WI38 (cell line): ENCODE data around the gene RAB11FIP2.
"Not testable (repeated sequence)": the region's sequence is repeated elsewhere in the genome, so short reads cannot be mapped to it uniquely, and the experiment has no call there.

ENCODE experiments used
- H3K4me3 ChIP-seq: 2 replicates; pipeline ENCODE4 v1.5.1; 2011; ENCODE audit warnings: low read depth, mild to moderate bottlenecking, control low read depth, low read length
- TF ChIP-seq, protein P1 (sequence below): IDR thresholded peaks from 2 replicates; pipeline ENCODE4 v1.5.1; 2012; ENCODE audit warnings: low read depth, mild to moderate bottlenecking, control low read depth, low read length

RAB11FIP2 gene, protein sequence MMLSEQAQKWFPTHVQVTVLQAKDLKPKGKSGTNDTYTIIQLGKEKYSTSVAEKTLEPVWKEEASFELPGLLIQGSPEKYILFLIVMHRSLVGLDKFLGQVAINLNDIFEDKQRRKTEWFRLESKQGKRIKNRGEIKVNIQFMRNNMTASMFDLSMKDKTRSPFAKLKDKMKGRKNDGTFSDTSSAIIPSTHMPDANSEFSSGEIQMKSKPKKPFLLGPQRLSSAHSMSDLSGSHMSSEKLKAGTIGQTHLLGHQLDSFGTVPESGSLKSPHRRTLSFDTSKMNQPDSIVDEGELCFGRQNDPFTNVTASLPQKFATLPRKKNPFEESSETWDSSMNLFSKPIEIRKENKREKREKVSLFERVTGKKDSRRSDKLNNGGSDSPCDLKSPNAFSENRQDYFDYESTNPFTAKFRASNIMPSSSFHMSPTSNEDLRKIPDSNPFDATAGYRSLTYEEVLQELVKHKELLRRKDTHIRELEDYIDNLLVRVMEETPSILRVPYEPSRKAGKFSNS

DNA sequence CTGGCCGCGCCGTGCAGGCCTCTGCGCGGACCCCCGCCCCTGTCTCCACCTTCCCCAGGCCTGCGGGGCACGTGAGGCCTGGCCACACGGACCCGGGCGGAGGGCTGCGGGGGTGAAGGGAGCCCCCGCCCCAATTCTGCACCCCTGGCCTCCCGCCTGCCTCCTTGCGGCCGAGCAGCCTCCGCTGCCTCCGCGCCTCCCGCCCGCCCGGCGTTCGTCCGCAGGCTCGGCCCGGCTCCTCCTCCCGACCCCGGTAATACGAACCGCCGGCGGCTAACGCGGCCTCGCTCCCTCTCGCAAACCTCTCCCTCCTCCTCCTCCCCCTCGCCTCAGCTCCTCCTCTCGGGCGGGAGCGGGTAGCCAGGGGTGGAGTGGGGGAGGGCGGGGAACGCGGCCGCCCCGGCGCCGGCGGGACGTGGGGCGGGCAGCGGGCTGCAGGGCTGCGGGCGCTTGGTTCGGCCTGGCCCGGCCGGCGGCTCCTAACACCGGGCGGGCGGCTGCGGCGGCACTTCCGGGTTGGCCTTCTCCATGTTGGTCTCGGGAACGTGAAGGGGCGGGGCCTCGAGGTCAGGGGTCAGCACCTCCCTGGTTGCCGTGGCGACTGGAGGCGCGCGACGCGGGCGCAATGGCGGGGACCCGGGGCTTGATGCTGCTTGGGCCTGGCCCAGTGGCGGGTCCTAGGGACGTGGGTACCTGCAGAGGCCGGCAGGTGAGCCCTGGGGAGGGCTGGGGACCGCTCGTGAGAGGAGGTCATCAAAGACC lies at the start of gene RAB11FIP2:
Gene RAB11FIP2 (minus strand): TSS at position 547 of the 762 bp plus-strand sequence. CDS start 778 bp downstream, outside the sequence.
- peak within 1 kb of the TSS; percentile 78 for H3K4me3 ChIP-seq
- TF ChIP-seq, protein P1, sequence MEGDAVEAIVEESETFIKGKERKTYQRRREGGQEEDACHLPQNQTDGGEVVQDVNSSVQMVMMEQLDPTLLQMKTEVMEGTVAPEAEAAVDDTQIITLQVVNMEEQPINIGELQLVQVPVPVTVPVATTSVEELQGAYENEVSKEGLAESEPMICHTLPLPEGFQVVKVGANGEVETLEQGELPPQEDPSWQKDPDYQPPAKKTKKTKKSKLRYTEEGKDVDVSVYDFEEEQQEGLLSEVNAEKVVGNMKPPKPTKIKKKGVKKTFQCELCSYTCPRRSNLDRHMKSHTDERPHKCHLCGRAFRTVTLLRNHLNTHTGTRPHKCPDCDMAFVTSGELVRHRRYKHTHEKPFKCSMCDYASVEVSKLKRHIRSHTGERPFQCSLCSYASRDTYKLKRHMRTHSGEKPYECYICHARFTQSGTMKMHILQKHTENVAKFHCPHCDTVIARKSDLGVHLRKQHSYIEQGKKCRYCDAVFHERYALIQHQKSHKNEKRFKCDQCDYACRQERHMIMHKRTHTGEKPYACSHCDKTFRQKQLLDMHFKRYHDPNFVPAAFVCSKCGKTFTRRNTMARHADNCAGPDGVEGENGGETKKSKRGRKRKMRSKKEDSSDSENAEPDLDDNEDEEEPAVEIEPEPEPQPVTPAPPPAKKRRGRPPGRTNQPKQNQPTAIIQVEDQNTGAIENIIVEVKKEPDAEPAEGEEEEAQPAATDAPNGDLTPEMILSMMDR, result 0 out of 2 replicates have a peak, but pooled peaks have one; percentile 26

DNA sequence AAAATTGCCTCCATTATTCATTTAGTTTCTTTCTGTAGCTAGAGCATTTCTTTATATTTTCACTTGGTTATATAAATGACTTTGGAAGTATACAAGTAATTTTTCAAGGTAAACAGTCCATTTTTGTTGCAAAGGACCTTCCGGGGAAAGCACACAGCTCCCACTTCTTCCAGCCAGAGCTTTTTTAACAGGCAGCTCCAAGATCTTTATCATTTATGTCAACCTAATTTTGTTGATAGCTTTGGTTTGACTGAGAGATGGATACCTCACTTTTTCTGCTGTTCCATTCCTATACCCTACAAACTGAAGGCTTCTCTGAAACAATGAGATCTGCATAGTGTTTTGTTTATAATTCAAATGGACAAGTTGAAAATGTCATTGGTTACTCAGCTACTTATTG lies 49.3 kb upstream of the RAB11FIP2 start:
- TF ChIP-seq, protein P1, result no peak
- H3K4me3 ChIP-seq, result no peak overlapping the region

DNA sequence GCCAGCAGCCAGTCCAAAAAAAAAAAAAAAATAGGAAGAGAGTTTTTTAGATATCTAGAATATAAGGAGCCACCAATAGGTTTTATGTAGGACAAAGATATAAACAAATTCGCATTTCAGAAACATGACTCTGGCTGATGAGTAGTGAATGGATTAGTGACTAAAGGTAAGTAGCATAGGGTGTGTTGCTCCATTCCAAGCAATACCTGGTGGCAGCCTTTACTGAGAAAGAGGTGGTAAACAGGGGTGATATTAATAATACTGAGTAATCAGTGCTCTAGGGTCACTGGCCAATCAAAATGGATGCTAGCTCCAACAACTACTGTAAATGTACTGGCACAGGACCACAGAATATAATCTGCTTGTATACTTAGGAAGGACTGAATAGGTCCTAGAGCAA lies 45.5 kb upstream of the RAB11FIP2 start:
- TF ChIP-seq, protein P1, result no peak
- no peak overlapping the region for H3K4me3 ChIP-seq

DNA sequence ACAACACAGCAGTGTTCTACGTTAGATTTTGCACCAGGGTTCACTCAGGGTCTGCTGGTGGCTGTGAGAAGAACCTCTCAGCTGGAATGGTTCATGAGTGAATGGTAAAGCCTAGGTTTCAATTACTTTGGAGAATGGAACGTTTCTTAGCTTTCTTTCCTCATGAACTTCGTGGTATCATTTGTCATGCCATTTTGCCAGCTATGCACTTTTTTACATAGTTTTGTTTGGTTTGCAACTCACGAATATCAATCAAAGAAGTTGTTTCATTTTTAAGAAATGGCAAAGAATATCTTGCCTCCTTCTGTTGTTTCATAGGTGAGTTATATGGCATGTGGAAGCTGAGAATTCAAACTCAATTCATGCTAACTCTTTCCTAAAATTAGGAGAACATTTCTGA lies 34.1 kb upstream of the RAB11FIP2 start:
- TF ChIP-seq, protein P1, result no peak

DNA sequence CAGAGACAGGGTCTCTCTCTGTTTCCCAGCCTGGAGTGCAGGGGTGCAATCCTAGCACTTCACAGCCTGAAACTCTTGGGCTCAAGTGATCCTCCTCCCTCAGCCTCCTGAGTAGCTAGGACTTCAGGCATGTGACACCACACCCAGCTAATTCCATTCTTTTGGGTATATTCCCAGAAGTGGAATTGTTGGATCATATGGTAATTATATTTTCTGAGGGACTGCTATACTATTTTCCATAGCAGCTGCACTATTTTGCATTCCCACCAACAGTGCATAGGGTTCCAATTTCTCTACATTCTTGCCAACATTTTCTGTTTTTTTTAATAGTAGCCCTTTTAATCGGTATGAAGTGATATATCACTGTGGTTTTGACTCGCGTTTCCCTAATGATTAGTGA lies 30.0 kb upstream of the RAB11FIP2 start:
- TF ChIP-seq, protein P1, result no peak
- no peak overlapping the region for H3K4me3 ChIP-seq

More for the DNA sequence above, 34.1 kb upstream of the RAB11FIP2 start:
- no peak overlapping the region for H3K4me3 ChIP-seq

DNA sequence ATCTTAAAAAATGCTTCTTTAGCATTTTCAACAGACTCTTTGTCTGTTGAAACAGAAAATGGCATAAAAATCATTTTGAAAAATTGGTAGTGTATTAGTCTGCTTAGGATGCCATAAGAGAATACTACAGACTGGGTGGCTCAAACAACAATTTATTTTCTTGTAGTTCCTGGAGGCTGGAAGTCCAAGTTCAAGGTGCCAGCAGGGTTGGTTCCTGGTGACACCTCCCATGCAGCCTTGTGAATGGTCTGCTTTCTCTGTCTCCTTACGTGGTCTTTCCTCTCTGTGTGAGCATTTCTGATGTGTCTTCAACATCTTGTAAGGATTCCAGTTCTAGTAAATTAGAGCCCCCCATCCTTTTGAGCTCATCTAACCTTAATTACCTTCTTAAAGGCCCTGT lies 26.1 kb upstream of the RAB11FIP2 start:
- H3K4me3 ChIP-seq, result no peak overlapping the region
- TF ChIP-seq, protein P1, result no peak

DNA sequence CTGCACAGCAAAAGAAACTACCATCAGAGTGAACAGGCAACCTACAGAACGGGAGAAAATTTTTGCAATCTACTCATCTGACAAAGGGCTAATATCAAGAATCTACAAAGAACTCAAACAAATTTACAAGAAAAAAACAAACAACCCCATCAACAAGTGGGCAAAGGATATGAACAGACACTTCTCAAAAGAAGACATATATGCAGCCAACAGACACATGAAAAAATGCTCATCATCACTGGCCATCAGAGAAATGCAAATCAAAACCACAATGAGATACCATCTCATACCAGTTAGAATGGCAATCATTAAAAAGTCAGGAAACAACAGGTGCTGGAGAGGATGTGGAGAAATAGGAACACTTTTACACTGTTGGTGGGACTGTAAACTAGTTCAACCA lies 20.6 kb upstream of the RAB11FIP2 start:
- H3K4me3 ChIP-seq, result not testable (repeated sequence)
